AG09319 (cell line): ENCODE data around the gene CHRDL2.

Source experiments
- DNase-seq: peaks from one replicate; pipeline ENCODE4 v3.0.0-alpha.2; 2010; ENCODE audit warnings: low read depth; ENCODE audit errors: extremely low read depth
- CTCF ChIP-seq: IDR thresholded peaks from 2 replicates; pipeline ENCODE4 v1.5.1; 2011; ENCODE audit warnings: low read depth, mild to moderate bottlenecking, inconsistent platforms, low read length, moderate library complexity

Gene CHRDL2, protein sequence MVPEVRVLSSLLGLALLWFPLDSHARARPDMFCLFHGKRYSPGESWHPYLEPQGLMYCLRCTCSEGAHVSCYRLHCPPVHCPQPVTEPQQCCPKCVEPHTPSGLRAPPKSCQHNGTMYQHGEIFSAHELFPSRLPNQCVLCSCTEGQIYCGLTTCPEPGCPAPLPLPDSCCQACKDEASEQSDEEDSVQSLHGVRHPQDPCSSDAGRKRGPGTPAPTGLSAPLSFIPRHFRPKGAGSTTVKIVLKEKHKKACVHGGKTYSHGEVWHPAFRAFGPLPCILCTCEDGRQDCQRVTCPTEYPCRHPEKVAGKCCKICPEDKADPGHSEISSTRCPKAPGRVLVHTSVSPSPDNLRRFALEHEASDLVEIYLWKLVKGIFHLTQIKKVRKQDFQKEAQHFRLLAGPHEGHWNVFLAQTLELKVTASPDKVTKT

DNA sequence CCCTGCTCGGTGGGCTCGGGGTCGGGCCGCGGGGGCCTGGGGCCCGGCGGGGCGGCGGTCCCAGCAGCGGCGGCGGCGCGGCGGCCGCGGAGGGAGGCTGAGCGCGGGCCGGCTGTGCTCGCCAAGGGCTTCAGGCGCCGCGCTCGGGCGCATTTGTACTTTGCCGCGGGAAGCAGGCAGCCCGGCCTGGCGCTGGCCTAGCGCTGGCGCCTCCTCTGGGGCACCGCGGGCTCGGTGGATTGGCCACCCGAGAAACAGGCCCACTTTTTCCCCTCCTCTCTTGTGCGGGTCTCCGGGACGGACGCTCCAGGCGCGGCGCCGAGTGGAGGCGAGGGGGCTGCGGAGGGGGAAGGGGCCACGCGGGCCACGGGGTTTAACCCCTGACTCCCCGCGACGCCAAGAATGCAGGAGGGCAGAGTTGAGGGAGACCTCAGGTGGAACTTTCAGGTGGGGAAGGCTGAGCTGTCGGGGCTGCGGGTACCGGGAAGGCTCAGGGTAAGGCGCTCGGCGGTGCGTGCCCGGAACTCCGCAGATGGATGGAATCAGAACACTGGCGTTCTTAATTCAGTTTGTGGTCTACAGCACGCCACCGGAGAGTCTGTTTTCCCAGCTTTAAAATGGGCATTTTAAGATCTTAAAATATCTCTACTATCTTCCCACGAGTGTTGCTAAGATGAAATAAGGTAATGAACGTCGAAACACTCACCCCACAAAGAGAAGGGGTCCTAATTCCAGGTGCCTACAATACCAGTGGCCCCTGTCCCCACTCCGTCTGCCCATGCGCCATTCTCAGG, at the start of gene CHRDL2:
CHRDL2 (minus strand) TSS at position 126 of the 794 bp plus-strand sequence. CDS start 538 bp downstream, outside the sequence.
- no peak for DNase-seq
- no peak for TF ChIP-seq CTCF

DNA sequence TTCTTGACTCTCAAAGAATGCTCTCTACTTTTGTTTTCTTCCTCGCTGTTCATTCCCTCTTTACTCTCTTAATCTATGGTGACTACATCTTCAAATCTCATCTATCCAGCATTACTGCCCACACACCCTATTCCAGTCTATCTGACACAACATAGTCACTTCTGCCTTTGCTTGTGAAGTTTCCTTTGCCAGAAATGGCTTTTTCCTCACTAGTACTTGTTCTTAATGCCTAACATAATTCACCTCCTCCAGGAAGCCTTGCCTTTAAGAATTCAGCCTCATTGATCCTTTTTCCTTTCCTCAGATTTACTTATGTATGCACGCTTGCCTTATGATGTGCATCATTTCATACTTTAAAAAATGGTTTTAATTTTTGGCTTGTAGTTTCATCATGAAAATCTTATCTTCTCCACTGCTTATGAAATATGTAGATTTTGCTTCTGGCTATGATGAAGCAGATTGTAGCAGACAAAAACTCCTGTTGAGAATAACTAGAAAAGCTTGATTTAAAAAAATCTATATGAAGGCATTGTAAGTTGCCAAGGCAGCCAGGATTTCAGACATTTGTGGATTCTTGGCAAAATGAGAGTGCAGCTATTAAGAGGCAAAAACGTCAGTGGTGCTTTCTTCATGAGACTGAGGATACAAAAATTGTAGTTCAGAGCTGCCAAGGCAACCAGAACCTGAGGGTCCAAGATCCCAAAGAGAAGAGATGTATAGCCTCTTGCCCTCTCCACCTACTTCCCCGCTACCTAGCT, 49.2 kb upstream of the CHRDL2 start:
- no peak for TF ChIP-seq CTCF
- DNase-seq, result no peak

DNA sequence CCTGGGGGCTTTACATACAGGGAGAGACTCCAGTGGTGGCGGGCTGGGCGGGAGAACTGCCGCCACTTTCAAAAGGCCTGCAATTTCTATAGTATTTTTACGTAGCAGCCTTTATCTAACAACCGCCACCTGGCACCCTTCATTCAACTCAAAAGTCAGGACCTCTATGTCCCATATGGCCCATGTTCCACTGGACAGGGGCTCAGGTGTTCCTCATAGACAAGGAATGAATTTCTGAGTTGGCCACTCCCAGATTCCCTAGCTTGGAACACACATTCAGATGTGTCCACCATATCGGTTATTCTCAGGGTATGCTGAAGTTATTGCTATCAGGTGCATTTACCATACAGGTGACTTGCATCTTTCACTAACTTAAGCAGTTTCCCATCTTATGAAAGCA, 47.4 kb upstream of the CHRDL2 start:
- no peak for DNase-seq
- no peak for TF ChIP-seq CTCF

DNA sequence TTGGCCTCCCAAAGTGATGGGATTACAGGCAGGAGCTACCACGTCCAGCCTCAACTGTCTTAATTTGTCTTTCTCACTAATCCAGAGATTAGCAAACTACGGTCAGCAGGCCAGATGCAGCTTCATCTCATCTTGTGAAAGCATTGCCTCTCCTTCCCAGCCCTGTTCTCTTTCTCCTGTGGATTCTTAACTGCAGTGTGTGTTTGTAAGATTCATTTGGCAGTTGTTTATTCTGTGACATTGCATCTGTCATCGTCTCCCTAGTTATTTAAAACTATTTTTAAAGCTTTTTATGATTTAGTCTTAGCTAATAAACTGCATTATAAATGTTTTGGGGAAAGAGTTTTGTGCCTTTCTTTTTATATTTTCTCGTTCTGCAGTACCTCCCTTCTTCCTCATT, 46.7 kb upstream of the CHRDL2 start:
- DNase-seq, result no peak
- no peak for TF ChIP-seq CTCF

DNA sequence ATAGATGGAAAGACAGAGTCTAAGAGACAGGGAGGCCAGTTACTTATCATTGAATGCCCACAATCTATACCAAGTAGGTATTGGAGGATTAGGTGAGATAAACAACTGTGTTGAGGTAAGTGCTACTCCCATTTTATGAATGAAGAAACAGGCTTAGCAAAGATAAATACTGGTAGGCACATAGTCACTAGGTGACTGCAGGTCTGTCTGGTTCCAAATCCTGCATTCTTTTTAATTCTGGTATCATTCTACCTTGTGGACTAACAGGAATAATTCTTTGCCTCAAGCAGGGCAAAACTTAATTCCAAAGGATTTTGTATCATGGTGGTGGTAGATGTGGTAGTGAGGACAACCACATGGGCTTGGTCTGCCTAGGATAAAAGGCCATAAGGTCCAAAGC, 45.8 kb upstream of the CHRDL2 start:
- no peak for TF ChIP-seq CTCF

GRCh38 chr11:74776546-74776945, 45.3 kb upstream of the CHRDL2 start:
- no peak for DNase-seq
- no peak for TF ChIP-seq CTCF

More for the DNA sequence above, 45.8 kb upstream of the CHRDL2 start:
- DNase-seq, result no peak
